BJ (cell line): Measurements from ENCODE around the gene CHSY1. TPM values are rescaled to one million over a fixed set of nuclear protein-coding genes. Genes with fewer than 3 reads are reported as not detected.

ENCODE experiments used
- CTCF ChIA-PET: fragments of 350-600 bp; formaldehyde crosslinking; extraction: SDS; loops from one replicate; lab custom pipeline; 2021; ENCODE audit warnings: antibody characterized with exemption, inconsistent platforms; lab: Yijun Ruan, JAX
- POLR2A ChIA-PET: fragments of 300-600 bp; sonication (Branson Sonifier 250); formaldehyde crosslinking; extraction: SDS; loops from one replicate; lab custom pipeline; 2021; ENCODE audit warnings: antibody characterized with exemption; lab: Charles Lee
- DNase-seq: peaks from one replicate; pipeline ENCODE4 v3.0.0-alpha.2; 2011; ENCODE audit warnings: low read depth
- H3K27me3 ChIP-seq: 2 replicates; pipeline ENCODE4 v1.6.0; 2011; ENCODE audit warnings: low read length; ENCODE audit not compliant: control insufficient read depth, insufficient read depth
- H3K36me3 ChIP-seq: 2 replicates; pipeline ENCODE4 v1.5.1; 2011; ENCODE audit warnings: low read length; ENCODE audit not compliant: control insufficient read depth, insufficient read depth
- H3K4me3 ChIP-seq: 2 replicates; pipeline ENCODE4 v1.5.1; 2011; ENCODE audit warnings: low read depth, mild to moderate bottlenecking, control low read depth, low read length
- CTCF ChIP-seq: IDR thresholded peaks from 2 replicates; pipeline ENCODE4 v1.5.1; 2011; ENCODE audit warnings: low read depth, mild to moderate bottlenecking, control low read depth, inconsistent platforms, low read length, moderate library complexity; ENCODE audit not compliant: insufficient read depth
- polyA plus RNA-seq: library from polyadenylated mRNA; depleted of rRNA; stranded (reverse); fragments of >200 nt; gene quantifications from 2 replicates; pipeline ENCODE4 v1.2.3, GENCODE V29; 2011

Gene CHSY1
- polyA plus RNA-seq, 1 experiment, result 17.7 TPM

GRCh38 chr15:101276501-101277037, 24.7 kb upstream of the CHSY1 start:
- Histone ChIP-seq H3K4me3 (peak overlapping the region; percentile 78), H3K36me3 (peaks cover 16% of the 10 kb centered on the region), H3K27me3 (no peaks in the 10 kb centered on the region)
- ChIA-PET CTCF (interaction anchor here (0.6 to 1.0 kb wide), 4 partner anchors 9 to 263 kb away, joined by 3 to 10 read pairs (median 4); no protein-coding TSS in a partner anchor), POLR2A (interaction anchor here (0.6 to 0.7 kb wide), 2 partner anchors 10 to 90 kb away, joined by 3 read pairs; no protein-coding TSS in a partner anchor)
- no peak for DNase-seq
- TF ChIP-seq CTCF, result peak; percentile 53

- Histone ChIP-seq H3K27me3 (no peaks in the 10 kb centered on the region), H3K36me3 (peaks cover 23% of the 10 kb centered on the region), H3K4me3 (no peak overlapping the region)
- no peak for DNase-seq
- ChIA-PET POLR2A (no interaction called here), CTCF (interaction anchor here (1.1 to 1.2 kb wide), 2 partner anchors 8 to 14 kb away, joined by 3 read pairs; no protein-coding TSS in a partner anchor)
- TF ChIP-seq CTCF, result no peak
Measured at GRCh38 chr15:101275018-101275417, 23.2 kb upstream of the CHSY1 start.

- no peak for DNase-seq
- ChIA-PET POLR2A (no interaction called here), CTCF (interaction anchor here (1.0 to 1.5 kb wide), 4 partner anchors 15 to 369 kb away, joined by 3 to 8 read pairs (median 4); no protein-coding TSS in a partner anchor)
- no peak overlapping the region for H3K4me3 ChIP-seq
- no peak for TF ChIP-seq CTCF
- no peaks in the 10 kb centered on the region for H3K27me3 ChIP-seq
- peaks cover 27% of the 10 kb centered on the region for H3K36me3 ChIP-seq
Measured at GRCh38 chr15:101273534-101273933, 21.7 kb upstream of the CHSY1 start.

- H3K4me3 ChIP-seq, result no peak overlapping the region
- POLR2A ChIA-PET, result no interaction called here
- CTCF ChIA-PET, result interaction anchor here (0.6 to 1.5 kb wide), 2 partner anchors 17 to 381 kb away, joined by 3 to 8 read pairs; no protein-coding TSS in a partner anchor
Measured at GRCh38 chr15:101272584-101272983, 20.7 kb upstream of the CHSY1 start.

More at GRCh38 chr15:101272584-101272983, 20.7 kb upstream of the CHSY1 start:
- peaks cover 27% of the 10 kb centered on the region for H3K36me3 ChIP-seq
- no peak for TF ChIP-seq CTCF
- H3K27me3 ChIP-seq, result no peaks in the 10 kb centered on the region
- DNase-seq, result no peak
